Upper lobe of left lung (tissue), 4 donors: ENCODE results near the gene ANP32D.
"Not testable (repeated sequence)": the region's sequence is repeated elsewhere in the genome, so short reads cannot be mapped to it uniquely, and the experiment has no call there.

Experiments
- POLR2A ChIP-seq, 4 donors: fragments of 450-650 bp; IDR thresholded peaks; one replicate each; pipeline ENCODE4 v1.5.1; 2016 to 2017; ENCODE audit warnings: antibody characterized with exemption in 4 of 4, mild to moderate bottlenecking in 2 of 4
- POLR2AphosphoS5 ChIP-seq, 2 donors: sonication (generic); formaldehyde crosslinking; IDR thresholded peaks; one replicate each; pipeline ENCODE4 v1.5.1; 2017; ENCODE audit warnings: antibody characterized with exemption in 2 of 2
- TF ChIP-seq, protein P1 (sequence below), 6 experiments: fragments of 450-650 bp in 4 of 6; fragments of 200-600 bp in 2 of 6; sonication (generic) in 2 of 6; IDR thresholded peaks; one replicate each; pipeline ENCODE4 v1.5.1; 2016 to 2019; ENCODE audit warnings: antibody characterized with exemption in 6 of 6

DNA sequence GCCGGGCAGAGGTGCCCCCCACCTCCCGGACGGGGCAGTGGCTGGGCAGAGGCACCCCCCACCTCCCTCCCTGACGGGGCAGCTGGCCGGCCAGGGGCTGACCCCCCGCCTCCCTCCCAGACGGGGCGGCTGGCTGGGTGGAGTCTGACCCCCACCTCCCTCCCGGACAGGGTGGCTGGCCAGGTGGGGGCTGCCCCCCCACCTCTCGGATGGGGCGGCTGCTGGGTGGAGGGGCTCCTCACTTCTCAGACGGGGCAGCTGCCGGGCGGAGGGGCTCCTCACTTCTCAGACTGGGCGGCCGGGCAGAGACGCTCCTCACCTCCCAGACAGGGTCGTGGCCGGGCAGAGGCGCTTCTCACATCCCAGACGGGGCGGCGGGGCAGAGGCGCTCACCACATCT, 48.0 kb downstream of the ANP32D start:
- TF ChIP-seq, protein P1, sequence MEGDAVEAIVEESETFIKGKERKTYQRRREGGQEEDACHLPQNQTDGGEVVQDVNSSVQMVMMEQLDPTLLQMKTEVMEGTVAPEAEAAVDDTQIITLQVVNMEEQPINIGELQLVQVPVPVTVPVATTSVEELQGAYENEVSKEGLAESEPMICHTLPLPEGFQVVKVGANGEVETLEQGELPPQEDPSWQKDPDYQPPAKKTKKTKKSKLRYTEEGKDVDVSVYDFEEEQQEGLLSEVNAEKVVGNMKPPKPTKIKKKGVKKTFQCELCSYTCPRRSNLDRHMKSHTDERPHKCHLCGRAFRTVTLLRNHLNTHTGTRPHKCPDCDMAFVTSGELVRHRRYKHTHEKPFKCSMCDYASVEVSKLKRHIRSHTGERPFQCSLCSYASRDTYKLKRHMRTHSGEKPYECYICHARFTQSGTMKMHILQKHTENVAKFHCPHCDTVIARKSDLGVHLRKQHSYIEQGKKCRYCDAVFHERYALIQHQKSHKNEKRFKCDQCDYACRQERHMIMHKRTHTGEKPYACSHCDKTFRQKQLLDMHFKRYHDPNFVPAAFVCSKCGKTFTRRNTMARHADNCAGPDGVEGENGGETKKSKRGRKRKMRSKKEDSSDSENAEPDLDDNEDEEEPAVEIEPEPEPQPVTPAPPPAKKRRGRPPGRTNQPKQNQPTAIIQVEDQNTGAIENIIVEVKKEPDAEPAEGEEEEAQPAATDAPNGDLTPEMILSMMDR (IDR thresholded peaks at IDR 0.05) = not testable (repeated sequence)
- not testable (repeated sequence) for TF ChIP-seq POLR2A, POLR2AphosphoS5 (IDR thresholded peaks at IDR 0.05)
